HG02759 (cell line): ENCODE data around the gene ZSWIM3.
"Not testable (repeated sequence)": the region's sequence is repeated elsewhere in the genome, so short reads cannot be mapped to it uniquely, and the experiment has no call there.

Source experiments
- ATAC-seq: cut with Tn5 transposase; IDR thresholded peaks from one replicate; pipeline ENCODE4 v1.9.1; 2021; ENCODE audit warnings: mild to moderate bottlenecking, moderate library complexity; ENCODE audit not compliant: unreplicated experiment

Gene ZSWIM3

DNA sequence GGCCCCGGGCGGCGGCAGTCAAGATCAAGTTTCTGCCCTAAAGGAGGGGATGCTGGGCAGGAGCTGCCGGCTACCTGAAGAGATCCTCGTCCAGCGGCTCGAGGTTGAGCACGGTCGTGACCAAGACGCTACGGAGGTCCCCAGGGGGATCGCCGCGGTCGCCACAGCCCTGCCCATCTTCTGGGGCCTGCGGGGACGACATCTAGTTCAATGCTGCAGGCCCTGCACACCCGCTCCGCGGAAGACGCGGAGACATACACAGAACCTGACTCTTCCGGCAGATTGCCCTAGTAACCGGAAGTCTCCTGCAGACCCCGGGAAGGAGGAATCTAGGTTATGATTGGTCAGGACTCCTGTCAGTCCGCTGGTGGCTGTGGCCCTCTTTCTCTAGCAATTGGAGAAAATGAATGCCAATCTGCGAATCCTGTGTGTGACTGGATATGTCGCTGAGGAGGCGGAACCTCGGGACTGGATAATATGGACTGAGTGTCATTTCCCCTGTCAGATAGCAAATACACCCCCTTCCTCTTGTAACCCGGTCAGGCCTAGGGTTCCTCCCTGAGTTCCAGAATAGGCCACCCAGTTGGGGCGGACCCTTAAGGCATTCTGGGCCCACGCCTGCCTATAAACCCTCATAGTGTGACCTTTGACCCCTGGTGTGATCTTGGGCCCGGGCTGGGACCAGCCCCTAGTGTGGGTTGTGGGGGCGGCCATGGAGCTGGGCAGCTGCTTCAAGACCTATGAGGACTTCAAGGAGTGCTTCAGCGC, at the start of gene ZSWIM3, which contains the start of gene ACOT8:
TSS of gene ZSWIM3 (plus strand) at position 501 of the 768 bp plus-strand sequence. CDS start at position 713, 212 bp downstream.
TSS of gene ACOT8 (minus strand) at position 279 of the 768 bp plus-strand sequence. CDS start at position 202, 77 bp downstream.
- ATAC-seq: peak; percentile 91

DNA sequence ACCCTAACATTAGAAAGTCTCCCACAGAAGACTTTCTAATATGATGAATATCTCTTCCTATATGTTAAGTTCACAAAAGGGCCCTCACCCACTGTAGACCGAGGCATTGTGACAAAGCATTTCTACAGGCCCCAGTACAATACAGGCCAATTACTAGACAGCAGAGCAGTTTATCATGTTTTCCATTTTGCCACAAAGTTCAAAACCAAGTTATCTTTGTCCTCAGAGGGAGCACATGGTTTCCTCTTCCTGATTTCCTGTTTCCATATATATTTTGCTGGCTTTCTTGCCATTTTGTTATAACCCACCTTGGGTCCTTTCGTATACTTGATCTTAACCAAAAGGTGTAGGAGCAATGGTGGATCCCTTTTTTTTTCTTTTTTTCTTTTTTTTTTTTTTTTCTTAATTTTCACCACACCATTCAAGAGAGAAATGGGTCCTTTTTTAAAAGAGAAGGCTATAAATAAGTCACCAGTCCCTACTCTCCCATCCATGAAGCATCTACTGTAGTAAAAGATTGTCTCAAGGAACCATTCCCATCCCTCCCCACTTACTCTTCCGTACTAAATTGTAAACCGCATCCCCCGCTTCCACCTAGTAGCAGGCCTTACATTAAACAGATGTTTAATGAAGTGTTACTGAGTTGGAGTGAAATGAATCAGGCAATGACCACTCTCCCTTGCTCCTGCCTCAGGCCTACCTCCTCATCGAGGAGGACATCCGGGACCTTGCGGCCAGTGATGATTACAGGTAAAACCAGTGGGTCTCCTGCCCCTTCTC, 47.0 kb upstream of the ZSWIM3 start:
- ATAC-seq: no peak

DNA sequence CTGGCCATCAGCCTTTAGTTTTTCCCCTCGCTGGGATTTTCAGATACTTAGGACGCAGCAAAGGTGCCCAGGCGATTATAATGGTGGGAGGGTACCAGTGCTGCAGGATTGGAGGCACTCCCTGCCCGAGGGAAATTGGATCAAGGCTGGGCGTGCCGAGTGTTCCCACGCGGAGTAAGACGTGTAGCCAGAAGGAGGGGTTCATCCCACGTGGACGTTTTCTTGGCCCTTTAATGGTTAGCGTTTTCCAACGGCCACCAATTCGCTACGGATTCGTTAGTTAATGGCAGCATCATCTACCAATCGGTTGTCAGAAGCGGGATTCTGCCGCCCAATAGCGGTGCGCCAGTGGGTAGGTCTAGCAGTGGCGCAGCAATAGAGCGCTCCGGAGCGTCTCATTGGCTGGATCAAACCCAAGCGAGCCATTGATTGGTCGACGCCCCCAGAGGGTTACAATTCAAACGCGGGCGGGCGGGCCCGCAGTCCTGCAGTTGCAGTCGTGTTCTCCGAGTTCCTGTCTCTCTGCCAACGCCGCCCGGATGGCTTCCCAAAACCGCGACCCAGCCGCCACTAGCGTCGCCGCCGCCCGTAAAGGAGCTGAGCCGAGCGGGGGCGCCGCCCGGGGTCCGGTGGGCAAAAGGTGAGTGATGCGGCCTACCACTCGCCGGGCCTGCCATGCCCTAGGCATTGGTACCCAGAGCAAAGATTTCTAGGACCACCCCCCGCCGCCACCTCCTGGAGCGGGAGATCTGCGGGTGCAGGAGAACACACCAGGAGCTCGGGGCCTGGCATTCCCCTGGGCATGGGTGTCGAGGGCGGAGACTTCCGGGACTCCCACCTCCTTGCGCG, 45.0 kb upstream of the ZSWIM3 start, which contains the start of gene UBE2C:
TSS of gene UBE2C (plus strand) at position 488 of the 849 bp plus-strand sequence. CDS start at position 540, 52 bp downstream.
- peak; percentile 99 for ATAC-seq

DNA sequence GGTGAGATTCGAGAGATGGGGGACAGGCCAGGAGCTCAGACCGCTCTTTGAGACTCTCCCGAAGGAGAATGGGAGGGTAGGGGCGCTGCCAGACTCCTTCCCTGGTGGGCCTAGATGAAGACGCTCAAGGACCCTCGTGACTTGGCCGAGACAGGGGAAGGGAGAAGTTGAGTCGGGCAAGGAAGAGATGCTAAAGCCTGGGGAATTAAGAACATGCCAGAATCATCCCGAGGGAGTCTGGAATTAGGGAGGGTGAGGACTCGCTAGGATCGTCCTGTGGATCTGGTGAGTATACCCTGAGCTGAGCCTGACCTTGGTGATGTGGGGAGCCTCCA, 44.4 kb upstream of the ZSWIM3 start:
- ATAC-seq: no peak

DNA sequence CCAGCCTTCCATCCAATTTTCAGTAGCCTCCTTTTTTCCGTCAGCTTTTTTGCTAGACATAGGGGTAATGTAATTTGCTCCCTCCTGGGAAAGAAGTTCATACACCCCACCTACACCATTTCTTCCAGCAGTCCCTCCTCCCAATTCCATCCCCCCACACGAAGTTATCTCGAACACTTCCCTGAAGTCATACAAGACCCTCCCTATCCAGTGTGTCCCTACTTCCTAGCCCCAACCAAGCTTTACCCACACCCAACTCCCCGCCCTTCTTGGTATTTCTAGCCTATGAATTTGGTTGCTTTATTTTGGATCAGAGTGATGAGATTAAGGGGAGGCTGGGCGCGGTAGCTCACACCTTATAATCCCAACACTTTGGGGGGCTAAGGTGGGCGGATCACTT, 43.9 kb upstream of the ZSWIM3 start:
- no peak for ATAC-seq

DNA sequence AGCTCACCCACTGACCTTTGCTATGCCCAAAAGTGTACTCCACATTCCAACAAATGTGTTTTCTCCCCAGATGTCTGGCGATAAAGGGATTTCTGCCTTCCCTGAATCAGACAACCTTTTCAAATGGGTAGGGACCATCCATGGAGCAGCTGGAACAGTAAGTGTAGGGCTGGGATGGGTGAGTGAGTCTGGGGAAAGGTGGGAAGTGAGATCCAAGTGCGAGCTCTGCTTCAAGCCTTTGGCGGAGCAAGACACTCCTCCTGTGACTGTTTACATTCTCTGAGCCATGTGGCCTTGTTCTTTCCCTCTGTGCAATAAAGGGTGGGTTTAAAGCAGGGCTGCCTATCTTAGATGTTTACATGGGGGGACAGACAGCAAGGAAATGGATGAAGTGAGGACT, 43.1 kb upstream of the ZSWIM3 start:
- no peak for ATAC-seq

DNA sequence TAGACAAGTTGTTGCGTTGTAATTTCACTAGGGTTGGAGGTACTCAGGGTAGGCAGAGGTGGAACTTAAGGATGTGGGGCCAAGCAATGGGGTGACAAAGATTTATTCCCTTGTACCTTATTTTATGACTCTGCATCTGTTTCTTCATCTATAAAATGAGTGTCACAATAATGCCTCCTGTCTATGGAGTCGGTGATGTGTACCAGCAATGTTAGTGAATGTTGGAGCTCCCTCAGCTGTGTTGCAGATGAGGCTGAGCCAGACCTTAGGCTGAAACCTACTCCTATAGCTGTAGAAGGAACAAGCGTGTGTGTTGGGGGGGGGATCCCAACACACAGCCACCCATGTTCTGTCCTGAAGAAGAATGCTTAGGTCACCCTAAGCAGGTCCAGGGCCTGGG, 40.5 kb upstream of the ZSWIM3 start:
- no peak for ATAC-seq

DNA sequence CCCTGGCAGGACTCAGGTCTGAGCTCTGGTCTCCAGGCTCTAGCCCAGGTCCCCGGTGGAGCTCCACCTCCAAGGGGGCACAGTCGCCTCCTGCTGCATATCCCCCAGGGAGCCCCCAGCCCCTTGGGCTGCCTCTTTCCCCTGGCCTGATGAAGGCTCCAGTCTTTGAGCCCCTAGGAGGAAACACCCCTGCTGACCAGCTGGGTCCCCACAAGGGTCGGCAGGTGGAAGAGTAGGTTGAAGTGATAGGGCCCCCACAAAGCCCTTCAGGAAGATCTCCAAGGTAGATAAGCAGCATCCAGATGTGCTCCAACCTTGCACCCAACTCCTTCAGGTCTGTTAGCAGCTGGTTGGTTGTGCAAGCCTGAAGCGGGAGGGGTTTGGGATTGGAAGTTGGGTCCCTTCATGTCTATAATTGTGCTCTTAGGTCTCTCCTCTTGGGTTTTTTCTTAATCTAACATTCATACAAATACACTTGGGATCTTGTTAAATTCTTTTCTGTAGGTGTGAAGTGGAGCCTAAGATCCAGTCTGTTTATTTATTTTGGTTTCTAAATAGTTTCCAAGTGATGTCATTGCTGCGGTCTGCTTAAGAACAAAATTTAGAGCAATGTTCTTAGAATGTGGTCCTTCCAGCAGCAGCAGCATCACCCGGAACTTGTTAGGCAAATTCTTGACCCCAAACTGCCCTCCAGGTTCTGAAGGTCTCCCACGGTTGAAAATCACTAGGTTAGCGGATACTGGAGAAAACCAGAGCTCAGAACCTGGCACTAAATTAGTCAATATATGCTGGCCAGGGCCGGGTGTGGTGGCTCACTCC, 39.8 kb upstream of the ZSWIM3 start:
- no peak for ATAC-seq

DNA sequence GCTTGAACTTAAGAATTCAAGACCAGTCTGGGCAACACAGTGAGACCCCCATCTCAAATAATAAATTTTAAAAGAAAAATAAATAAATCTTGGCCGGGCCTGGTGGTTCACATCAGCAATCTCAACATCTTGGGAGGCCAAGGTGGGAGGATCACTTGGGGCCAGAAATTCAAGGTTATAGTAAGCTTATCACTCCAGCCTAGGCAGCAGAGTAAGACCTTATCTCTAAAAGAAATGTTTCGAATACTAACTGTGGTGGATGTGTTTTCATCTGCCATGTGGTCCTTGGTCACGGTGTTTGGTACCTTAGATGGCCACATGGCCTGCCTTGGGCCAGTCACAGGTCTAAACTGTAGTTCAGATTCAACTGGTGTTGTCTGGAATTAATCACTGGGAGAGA, 39.2 kb upstream of the ZSWIM3 start:
- ATAC-seq: no peak

DNA sequence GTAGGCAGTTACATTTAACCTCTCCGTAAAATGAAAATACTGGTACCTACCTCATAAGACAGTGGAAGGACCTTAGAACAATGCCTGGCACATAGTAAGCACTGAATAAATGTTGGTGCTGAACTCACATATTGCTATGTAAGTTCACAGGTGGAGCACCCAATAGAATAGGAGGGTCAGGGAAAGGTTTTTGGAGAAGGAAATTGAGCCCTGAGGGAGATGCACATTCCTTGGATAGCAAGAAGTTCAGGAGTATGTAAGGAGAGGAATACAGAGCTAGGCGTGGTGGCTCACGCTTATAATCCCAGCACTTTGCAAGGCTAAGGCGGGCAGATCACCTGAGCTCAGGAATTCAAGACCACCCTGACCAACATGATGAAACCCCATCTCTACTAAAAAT, 37.9 kb upstream of the ZSWIM3 start:
- no peak for ATAC-seq

DNA sequence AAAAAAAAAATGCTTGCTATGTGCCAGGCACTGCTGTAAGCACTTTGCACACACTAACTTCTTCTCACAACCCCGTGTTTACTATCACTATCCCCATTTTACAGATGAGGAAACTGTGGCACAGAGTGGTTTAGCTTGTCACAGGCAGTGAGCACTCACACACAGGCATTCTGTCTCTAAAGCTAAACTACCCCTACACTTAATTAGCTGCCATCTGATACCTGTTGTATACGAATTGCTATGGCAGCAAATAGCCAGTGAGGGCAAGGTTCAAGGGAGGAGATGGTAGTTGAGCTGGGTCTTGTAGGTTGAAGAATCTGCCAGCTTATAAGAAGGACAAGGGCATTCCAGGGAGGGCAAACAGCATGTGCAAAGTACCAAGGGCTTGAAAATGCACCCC, 35.5 kb upstream of the ZSWIM3 start:
- ATAC-seq: no peak

DNA sequence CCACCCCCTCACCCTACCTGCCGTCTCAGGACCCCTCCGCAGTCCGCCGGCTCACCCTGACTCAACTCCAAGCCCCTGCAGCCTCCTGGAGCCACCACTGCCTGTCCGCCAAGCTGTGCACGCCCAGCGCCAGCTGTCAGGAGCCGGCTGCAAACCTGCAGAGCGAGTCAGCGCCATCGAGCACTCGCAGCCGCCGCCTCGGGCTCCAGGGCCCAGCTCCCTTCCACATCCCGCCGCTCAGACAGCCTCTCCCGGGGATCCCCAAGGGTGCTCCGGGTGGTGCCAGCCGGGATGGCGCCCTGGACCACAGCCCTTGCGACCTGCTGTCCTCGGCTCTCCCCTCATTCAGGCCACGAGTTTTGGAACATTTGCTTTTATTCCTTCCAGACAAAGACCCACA, 34.6 kb upstream of the ZSWIM3 start:
- no peak for ATAC-seq

DNA sequence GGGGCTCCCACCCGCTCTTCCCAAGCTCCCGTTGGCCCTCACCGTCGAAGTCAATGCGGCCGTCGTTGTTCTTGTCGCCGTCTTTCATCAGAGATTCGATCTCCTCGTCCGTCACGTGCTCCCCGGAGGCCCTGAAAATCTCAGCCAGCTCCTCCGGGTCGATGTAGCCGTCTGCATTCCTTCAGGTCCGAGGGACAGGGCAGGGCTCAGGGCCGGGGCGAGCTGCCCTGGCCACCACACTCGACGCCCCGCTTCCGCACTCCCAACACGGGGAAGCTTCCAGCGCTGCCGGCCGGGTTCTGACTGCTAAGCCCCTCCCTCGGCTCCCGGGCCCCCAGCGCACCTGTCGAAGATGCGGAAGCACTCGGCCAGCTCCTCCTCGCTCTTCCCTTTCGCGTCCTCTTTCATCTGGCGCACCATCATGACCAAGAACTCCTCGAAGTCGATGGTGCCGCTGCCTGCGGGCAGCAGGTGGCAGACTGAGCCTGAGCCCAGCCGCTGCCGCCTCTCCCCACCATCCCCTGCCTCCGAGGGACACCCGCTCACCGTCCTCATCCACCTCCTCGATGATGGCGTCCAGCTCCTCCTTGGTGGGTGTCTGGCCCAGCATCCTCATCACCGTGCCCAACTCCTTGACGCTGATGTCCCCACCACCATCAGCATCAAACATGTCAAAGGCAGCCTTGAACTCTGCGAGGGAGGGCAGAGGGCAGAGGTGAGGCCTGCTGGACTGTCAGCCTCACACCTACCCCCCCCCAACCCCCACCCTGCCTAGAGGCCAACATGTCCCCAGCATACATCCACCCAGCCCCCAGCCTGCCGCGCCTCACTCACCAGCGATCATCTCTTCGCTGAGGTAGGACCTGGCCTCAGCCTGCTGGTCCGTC, 33.2 kb upstream of the ZSWIM3 start:
- ATAC-seq: no peak

DNA sequence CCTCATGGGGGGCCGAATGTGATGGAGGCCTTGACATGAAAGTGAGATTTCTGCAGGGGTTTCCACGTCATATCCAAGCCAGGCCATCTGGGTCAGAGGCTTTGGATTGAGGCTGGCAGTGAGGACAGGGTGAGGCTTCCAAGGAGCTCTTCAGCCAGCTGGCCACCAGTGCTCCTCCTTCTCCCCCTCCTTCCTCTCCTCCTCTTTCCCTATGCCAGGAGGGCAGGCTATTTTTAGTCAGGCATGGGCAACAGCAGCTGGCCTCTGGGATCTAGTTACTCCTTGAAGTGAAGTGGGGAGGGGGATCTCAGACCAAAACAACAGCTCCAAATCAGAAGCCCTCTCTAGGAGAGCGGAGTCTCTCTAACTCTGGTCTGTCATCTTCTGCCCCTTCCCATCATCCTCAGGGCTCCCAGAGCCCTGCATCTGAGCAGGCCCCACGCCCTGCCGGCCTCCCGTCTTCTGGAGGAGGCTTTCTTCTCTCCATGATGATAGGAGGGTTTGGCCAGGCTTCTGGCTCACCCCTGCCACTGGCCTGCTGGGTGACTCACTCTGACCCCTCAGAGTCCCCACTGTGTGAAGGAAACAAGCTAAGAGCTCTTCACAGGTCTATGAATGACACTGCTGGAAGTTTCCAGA, 30.9 kb upstream of the ZSWIM3 start:
- ATAC-seq: no peak

DNA sequence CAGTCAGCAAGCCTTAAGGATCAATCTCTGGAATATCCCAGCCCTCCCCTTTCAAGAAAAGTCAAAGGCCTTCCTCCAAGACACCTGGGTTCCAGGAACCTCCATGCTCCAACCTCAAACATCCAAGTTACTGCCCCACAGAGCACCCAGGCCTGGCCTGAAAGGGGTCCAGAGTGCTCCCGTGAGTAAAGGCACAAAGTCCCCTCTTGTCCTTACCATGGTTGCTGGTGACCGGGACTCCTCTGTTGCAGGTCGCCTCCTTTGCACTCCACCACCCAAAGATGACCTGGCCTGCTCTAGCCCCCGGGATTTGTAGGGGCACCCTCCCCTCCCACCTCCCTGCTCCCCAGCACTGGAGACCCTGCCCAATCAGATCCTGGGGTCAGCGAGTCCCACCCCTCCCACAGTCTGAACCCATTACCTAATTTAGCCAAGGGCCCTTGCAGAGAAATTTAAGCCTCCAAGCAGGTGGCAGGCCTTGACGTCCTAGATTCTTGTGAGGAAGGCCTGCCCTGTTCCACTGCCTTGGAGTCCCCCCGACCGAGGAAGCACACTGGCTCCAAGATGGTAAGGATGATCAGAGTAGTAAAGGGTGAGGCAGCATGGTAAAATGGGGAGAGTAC, 30.3 kb upstream of the ZSWIM3 start, which contains the start of gene TNNC2:
TSS of gene TNNC2 (minus strand) at position 283 of the 623 bp plus-strand sequence. CDS start at position 219, 64 bp downstream.
- ATAC-seq: no peak

DNA sequence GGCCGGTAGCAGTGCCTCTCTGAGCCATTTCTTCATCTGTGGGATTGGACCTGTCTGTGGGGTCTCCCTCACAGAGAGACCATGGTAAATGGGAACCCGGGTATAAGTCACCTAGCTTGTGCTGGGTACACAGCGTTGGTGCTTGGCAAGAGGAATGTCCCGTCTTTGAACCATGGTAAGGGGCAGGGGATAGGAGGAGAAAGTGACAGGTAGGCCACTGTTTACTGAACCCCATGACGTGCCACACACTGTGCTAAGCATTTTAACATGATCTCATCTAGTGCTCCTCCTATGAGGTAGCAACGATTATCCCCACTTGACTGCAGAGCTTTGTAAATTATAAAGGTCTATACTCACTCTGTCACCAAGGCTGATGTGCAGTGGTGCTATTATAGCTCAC, 29.7 kb upstream of the ZSWIM3 start:
- ATAC-seq: no peak

DNA sequence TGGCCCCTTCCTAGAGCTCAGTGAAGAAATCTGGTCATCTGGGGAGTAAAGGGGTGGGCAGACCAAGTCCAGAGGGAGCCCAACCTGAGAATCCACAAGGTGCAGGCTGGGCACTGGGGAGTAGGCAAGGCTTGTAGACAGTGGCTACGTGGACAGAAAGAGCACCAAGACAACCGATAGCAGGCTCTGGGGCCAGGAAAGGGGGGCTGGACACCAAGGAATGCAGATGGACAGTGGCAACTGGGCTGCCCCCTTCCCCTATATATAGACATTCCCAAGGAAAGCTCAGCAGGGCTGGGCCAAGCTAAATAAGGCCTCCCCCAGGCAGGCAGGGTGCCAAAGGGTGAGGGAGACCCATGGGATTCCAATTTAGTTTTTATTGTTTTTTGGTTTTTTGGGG, 28.8 kb upstream of the ZSWIM3 start:
- no peak for ATAC-seq

DNA sequence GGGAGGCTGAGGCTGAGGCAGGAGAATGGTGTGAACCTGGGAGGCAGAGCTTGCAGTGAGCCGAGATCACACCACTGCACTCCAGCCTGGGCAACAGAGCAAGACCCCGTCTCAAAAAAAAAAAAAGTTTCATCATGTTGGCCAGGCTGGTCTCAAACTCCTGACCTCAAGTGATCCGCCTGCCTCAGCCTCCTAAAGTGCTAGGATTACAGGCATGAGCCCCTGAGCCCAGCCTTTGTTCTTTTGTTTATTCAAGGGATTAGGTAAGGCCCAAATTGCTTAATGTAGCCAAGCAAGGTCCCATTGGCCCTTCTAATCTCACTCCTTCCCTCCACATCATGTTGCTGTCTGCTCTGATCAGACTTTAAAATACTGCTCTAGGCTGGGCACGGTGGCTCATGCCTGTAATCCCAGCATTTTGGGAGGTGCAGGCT, 27.7 kb upstream of the ZSWIM3 start:
- ATAC-seq: not testable (repeated sequence)
